HCT116 (cell line): ENCODE measurements around the gene NAB1.

Experiments
- CEBPB ChIP-seq: IDR thresholded peaks from 2 replicates; pipeline ENCODE4 v1.6.1; 2012; ENCODE audit warnings: low read depth
- EGR1 ChIP-seq: IDR thresholded peaks from 2 replicates; pipeline ENCODE4 v1.6.1; 2012; ENCODE audit warnings: low read depth
- EZH2 ChIP-seq: fragments of 200-600 bp; sonication (generic); IDR thresholded peaks from 2 replicates; pipeline ENCODE4 v1.6.1; 2017; ENCODE audit warnings: antibody characterized with exemption, mixed run types
- POLR2A ChIP-seq: IDR thresholded peaks from 2 replicates; pipeline ENCODE4 v1.7.0; 2011; ENCODE audit warnings: borderline replicate concordance; ENCODE audit not compliant: insufficient read depth, insufficient read length; ENCODE audit errors: extremely low read depth
- REST ChIP-seq: IDR thresholded peaks from 2 replicates; pipeline ENCODE4 v1.6.1; 2012; ENCODE audit warnings: low read depth
- TCF7L2 ChIP-seq: IDR thresholded peaks from 2 replicates; pipeline ENCODE4 v1.7.0; 2011; ENCODE audit warnings: borderline replicate concordance, inconsistent platforms; ENCODE audit not compliant: insufficient read depth, insufficient read length; ENCODE audit errors: extremely low read depth
- YY1 ChIP-seq: IDR thresholded peaks from 2 replicates; pipeline ENCODE4 v1.6.1; 2011; ENCODE audit warnings: low read length, low read depth, moderate library complexity, mild to moderate bottlenecking; ENCODE audit not compliant: insufficient replicate concordance; ENCODE audit errors: extremely low read depth
- ZNF274 ChIP-seq: fragments of 200-500 bp; sonication (Bioruptor generic); IDR thresholded peaks from 2 replicates; pipeline ENCODE4 v1.6.1; 2014; ENCODE audit warnings: mild to moderate bottlenecking, low read depth, low read length, inconsistent platforms
- TF ChIP-seq, protein P1 (sequence below), 3 experiments: fragments of 200-600 bp in 1 of 3; sonication (generic) in 1 of 3; IDR thresholded peaks in 2 of 3; conservative IDR thresholded peaks in 1 of 3; 2 replicates each; pipeline ENCODE4 v1.5.1; 2012 to 2017; ENCODE audit warnings: low read depth in 2 of 3, low read length in 2 of 3, antibody characterized with exemption in 1 of 3, borderline replicate concordance in 1 of 3, control low read depth in 1 of 3, mild to moderate bottlenecking in 1 of 3, mixed read lengths in 1 of 3, mixed run types in 1 of 3, moderate library complexity in 1 of 3; ENCODE audit not compliant: insufficient read depth in 1 of 3
- TF ChIP-seq, protein P2 (sequence below): IDR thresholded peaks from 2 replicates; pipeline ENCODE4 v1.6.1; 2011; ENCODE audit warnings: mild to moderate bottlenecking, low read length, moderate library complexity; ENCODE audit not compliant: insufficient replicate concordance; ENCODE audit errors: extremely low read depth

DNA sequence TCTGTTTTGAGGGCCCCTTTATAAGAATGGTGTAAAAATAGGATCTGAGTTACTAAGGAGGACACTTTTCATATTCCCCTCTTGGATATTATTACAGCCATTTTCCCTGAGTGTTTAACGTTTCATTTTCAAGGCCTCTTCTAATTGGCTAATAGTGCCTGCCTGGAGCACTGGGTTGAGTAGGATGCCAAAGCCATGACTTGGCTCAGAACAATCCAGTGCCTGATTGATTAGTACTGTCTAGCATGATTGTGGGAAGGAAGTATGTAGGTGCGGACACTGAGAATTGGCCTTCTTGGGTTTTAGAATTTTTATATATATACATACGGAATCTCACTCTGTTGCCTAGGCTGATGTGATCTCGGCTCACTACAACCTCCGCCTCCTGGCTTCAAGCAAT, 66.1 kb downstream of the NAB1 start:
- TF ChIP-seq, protein P1, sequence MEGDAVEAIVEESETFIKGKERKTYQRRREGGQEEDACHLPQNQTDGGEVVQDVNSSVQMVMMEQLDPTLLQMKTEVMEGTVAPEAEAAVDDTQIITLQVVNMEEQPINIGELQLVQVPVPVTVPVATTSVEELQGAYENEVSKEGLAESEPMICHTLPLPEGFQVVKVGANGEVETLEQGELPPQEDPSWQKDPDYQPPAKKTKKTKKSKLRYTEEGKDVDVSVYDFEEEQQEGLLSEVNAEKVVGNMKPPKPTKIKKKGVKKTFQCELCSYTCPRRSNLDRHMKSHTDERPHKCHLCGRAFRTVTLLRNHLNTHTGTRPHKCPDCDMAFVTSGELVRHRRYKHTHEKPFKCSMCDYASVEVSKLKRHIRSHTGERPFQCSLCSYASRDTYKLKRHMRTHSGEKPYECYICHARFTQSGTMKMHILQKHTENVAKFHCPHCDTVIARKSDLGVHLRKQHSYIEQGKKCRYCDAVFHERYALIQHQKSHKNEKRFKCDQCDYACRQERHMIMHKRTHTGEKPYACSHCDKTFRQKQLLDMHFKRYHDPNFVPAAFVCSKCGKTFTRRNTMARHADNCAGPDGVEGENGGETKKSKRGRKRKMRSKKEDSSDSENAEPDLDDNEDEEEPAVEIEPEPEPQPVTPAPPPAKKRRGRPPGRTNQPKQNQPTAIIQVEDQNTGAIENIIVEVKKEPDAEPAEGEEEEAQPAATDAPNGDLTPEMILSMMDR (IDR thresholded peaks at IDR 0.05 in 2 of 3, conservative IDR thresholded peaks at IDR 0.05 in 1 of 3; ENCODE audit: borderline replicate concordance in 1 of 3, insufficient read depth in 1 of 3, low read depth in 2 of 3, low read length in 2 of 3) = no peak
- TF ChIP-seq, protein P2, sequence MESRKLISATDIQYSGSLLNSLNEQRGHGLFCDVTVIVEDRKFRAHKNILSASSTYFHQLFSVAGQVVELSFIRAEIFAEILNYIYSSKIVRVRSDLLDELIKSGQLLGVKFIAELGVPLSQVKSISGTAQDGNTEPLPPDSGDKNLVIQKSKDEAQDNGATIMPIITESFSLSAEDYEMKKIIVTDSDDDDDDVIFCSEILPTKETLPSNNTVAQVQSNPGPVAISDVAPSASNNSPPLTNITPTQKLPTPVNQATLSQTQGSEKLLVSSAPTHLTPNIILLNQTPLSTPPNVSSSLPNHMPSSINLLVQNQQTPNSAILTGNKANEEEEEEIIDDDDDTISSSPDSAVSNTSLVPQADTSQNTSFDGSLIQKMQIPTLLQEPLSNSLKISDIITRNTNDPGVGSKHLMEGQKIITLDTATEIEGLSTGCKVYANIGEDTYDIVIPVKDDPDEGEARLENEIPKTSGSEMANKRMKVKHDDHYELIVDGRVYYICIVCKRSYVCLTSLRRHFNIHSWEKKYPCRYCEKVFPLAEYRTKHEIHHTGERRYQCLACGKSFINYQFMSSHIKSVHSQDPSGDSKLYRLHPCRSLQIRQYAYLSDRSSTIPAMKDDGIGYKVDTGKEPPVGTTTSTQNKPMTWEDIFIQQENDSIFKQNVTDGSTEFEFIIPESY = no peak
- TF ChIP-seq YY1 (no peak), EZH2 (no peak), EGR1 (no peak), REST (no peak), POLR2A (no peak), CEBPB (no peak), ZNF274 (no peak), TCF7L2 (no peak)
